ENCODE measurements around the gene SOWAHD.
A peak's percentile ranks its signal among the peaks of the same experiment; 100 is the strongest.
"Not testable (repeated sequence)": the region's sequence is repeated elsewhere in the genome, so short reads cannot be mapped to it uniquely, and the experiment has no call there.

Gene SOWAHD

GRCh38 chrX:119758731-119759247 lies 401 bp downstream of the SOWAHD start:
- no peak for DNase-seq (ENCODE audit: low read depth in 2 of 2)

- DNase-seq (ENCODE audit: low read depth in 2 of 2), result no peak
Observed at GRCh38 chrX:119759248-119759766, 919 bp downstream of the SOWAHD start.

- no peak for DNase-seq (ENCODE audit: low read depth in 2 of 2)
Observed at GRCh38 chrX:119760026-119760877, 1.9 kb downstream of the SOWAHD start.

- DNase-seq (ENCODE audit: low read depth in 2 of 2), result no peak
Observed at GRCh38 chrX:119762718-119763117, 4.3 kb downstream of the SOWAHD start.

- no peak for DNase-seq (ENCODE audit: low read depth in 2 of 2)
Observed at GRCh38 chrX:119763181-119763580, 4.8 kb downstream of the SOWAHD start.

- no peak for DNase-seq (ENCODE audit: low read depth in 2 of 2)
Observed at GRCh38 chrX:119763836-119764387, 5.5 kb downstream of the SOWAHD start.

GRCh38 chrX:119768436-119768835 lies 10.0 kb downstream of the SOWAHD start:
- not testable (repeated sequence) for DNase-seq (ENCODE audit: low read depth in 2 of 2)

GRCh38 chrX:119769388-119769787 lies 11.0 kb downstream of the SOWAHD start:
- not testable (repeated sequence) for DNase-seq (ENCODE audit: low read depth in 2 of 2)

- no peak for DNase-seq (ENCODE audit: low read depth in 2 of 2)
Observed at GRCh38 chrX:119775517-119776238, 17.3 kb downstream of the SOWAHD start.

- no peak for DNase-seq (ENCODE audit: low read depth in 2 of 2)
Observed at GRCh38 chrX:119778829-119779228, 20.4 kb downstream of the SOWAHD start.

- no peak for DNase-seq (ENCODE audit: low read depth in 2 of 2)
Observed at GRCh38 chrX:119783026-119783425, 24.6 kb downstream of the SOWAHD start.

- DNase-seq (ENCODE audit: low read depth in 2 of 2), result peak; percentile 26 to 27
Observed at GRCh38 chrX:119784747-119785446, 26.5 kb downstream of the SOWAHD start.

GRCh38 chrX:119790977-119791436 lies 32.6 kb downstream of the SOWAHD start:
- DNase-seq (ENCODE audit: low read depth in 2 of 2), result peak in 1 of 2 donors; percentile 7

GRCh38 chrX:119791437-119792231 lies 33.2 kb downstream of the SOWAHD start, which contains the start of gene RPL39:
Gene RPL39 (minus strand): TSS chrX:119791630. CDS start chrX:119791576, 54 bp downstream.
- DNase-seq (ENCODE audit: low read depth in 2 of 2), result peak; percentile 54 to 65

- DNase-seq (ENCODE audit: low read depth in 2 of 2), result no peak
Observed at GRCh38 chrX:119801253-119802221, 43.1 kb downstream of the SOWAHD start.

GRCh38 chrX:119802546-119802945 lies 44.2 kb downstream of the SOWAHD start:
- no peak for DNase-seq (ENCODE audit: low read depth in 2 of 2)

- DNase-seq (ENCODE audit: low read depth in 2 of 2), result not testable (repeated sequence)
Observed at GRCh38 chrX:119808461-119808860, 50.1 kb downstream of the SOWAHD start.

GRCh38 chrX:119809185-119809666 lies 50.8 kb downstream of the SOWAHD start:
- no peak for DNase-seq (ENCODE audit: low read depth in 2 of 2)
